Activated naive CD4-positive, alpha-beta T cell treated with anti-CD3 and anti-CD28 coated beads, Interleukin-2, amount 10 ng/mL, durations not matched to agents 5 hours and 36 hours (primary cell): Measurements from ENCODE around the gene FRMD7. TPM values are rescaled to one million over a fixed set of nuclear protein-coding genes. Genes with fewer than 3 reads are reported as not detected.

Experiments used
- total RNA-seq, 2 experiments: library from RNA; stranded (reverse); gene quantifications; one replicate each; pipeline ENCODE4 v1.2.3, GENCODE V29; 2021

Gene FRMD7, protein sequence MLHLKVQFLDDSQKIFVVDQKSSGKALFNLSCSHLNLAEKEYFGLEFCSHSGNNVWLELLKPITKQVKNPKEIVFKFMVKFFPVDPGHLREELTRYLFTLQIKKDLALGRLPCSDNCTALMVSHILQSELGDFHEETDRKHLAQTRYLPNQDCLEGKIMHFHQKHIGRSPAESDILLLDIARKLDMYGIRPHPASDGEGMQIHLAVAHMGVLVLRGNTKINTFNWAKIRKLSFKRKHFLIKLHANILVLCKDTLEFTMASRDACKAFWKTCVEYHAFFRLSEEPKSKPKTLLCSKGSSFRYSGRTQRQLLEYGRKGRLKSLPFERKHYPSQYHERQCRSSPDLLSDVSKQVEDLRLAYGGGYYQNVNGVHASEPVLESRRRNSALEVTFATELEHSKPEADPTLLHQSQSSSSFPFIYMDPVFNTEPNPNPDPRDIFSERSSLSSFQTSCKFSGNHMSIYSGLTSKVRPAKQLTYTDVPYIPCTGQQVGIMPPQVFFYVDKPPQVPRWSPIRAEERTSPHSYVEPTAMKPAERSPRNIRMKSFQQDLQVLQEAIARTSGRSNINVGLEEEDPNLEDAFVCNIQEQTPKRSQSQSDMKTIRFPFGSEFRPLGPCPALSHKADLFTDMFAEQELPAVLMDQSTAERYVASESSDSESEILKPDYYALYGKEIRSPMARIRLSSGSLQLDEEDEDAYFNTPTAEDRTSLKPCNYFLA
- total RNA-seq = not detected

GRCh38 chrX:132127743-132128142, at the start of gene FRMD7:
FRMD7 (minus strand) TSS chrX:132128020; CDS start chrX:132127844, 176 bp downstream.

Other genes starting within 250 kb of the FRMD7 start
- 10 to 100 TPM; 53.3 to 53.5 TPM for gene STK26, start 104.7 kb downstream of the FRMD7 start, total RNA-seq
- gene RAP2C, start 91.4 kb upstream of the FRMD7 start, total RNA-seq = 10 to 100 TPM; 28.6 to 28.9 TPM